ENCODE measurements around the gene RNF222. TPM values are rescaled to one million over a fixed set of nuclear protein-coding genes. Genes with fewer than 3 reads are reported as not detected.
"Not testable (repeated sequence)": the region's sequence is repeated elsewhere in the genome, so short reads cannot be mapped to it uniquely, and the experiment has no call there.

The RNF222 gene
- total and polyA plus RNA-seq, 8 donors = 0.08 to 0.15 (median 0.13) TPM; not detected in 3

GRCh38 chr17:8382052-8382879, 15.4 kb downstream of the RNF222 start:
- Histone ChIP-seq H3K27me3 (no peaks in the 10 kb centered on the region), H3K4me3 (peak overlapping the region; percentile 72 to 78), H3K27ac (peak overlapping the region; percentile 85 to 93), H3K36me3 (peaks cover 3 to 49% of the 10 kb centered on the region in 2 donors), H3K9me3 (no peaks in the 10 kb centered on the region), H3K4me1 (peaks cover 33 to 61% of the 10 kb centered on the region in 2 donors)
- ATAC-seq (no peak), DNase-seq (no peak)
- intact Hi-C loops (cut with DNase I) = no loop called here
- no peak for TF ChIP-seq CTCF (IDR thresholded peaks at IDR 0.05)

GRCh38 chr17:8380049-8380448, 17.6 kb downstream of the RNF222 start:
- Histone ChIP-seq H3K27me3 (no peaks in the 10 kb centered on the region), H3K4me3 (peak overlapping the region in 1 of 2 donors; percentile 78), H3K36me3 (peaks cover 3 to 54% of the 10 kb centered on the region in 2 donors), H3K27ac (no peak overlapping the region), H3K9me3 (no peaks in the 10 kb centered on the region), H3K4me1 (peaks cover 38 to 68% of the 10 kb centered on the region in 2 donors)
- intact Hi-C loops (cut with DNase I) = no loop called here
- ATAC-seq (no peak), DNase-seq (no peak)
- no peak for TF ChIP-seq CTCF (IDR thresholded peaks at IDR 0.05)

GRCh38 chr17:8378117-8378516, 19.5 kb downstream of the RNF222 start:
- peaks cover 3 to 54% of the 10 kb centered on the region in 2 donors for H3K36me3 ChIP-seq
- ATAC-seq; H3K27me3 ChIP-seq; H3K4me3 ChIP-seq; H3K9me3 ChIP-seq; H3K27ac ChIP-seq; DNase-seq; intact Hi-C loops (cut with DNase I): not testable (repeated sequence)
- peaks cover 29 to 60% of the 10 kb centered on the region in 2 donors for H3K4me1 ChIP-seq

GRCh38 chr17:8377422-8377821, 20.2 kb downstream of the RNF222 start:
- peaks cover 29 to 59% of the 10 kb centered on the region in 2 donors for H3K4me1 ChIP-seq
- H3K36me3 ChIP-seq = peaks cover 3 to 54% of the 10 kb centered on the region in 2 donors
- TF ChIP-seq CTCF (IDR thresholded peaks at IDR 0.05) = no peak
- DNase-seq = no peak
- ATAC-seq = no peak
- H3K9me3 ChIP-seq = no peaks in the 10 kb centered on the region
- no peak overlapping the region for H3K4me3 ChIP-seq
- intact Hi-C loops (cut with DNase I) = no loop called here
- peak overlapping the region; percentile 85 to 86 for H3K27ac ChIP-seq
- no peaks in the 10 kb centered on the region for H3K27me3 ChIP-seq

GRCh38 chr17:8376271-8377067, 21.2 kb downstream of the RNF222 start, which contains the start of gene KRABD2:
TSS of gene KRABD2 (minus strand) at chr17:8376704.
- ATAC-seq (peak; percentile 99), DNase-seq (peak; percentile 87 to 99 (median 92))
- Histone ChIP-seq H3K36me3 (peaks cover 3 to 47% of the 10 kb centered on the region in 2 donors), H3K9me3 (no peaks in the 10 kb centered on the region), H3K4me1 (peaks cover 21 to 50% of the 10 kb centered on the region in 2 donors), H3K27ac (peak within 1 kb of the TSS; percentile 85 to 86), H3K4me3 (peak within 1 kb of the TSS; percentile 49 to 73), H3K27me3 (no peaks in the 10 kb centered on the region)
- intact Hi-C loops (cut with DNase I) = no loop called here
- TF ChIP-seq CTCF (IDR thresholded peaks at IDR 0.05) = peak in 1 of 2 donors; percentile 57
